Parathyroid adenoma (tissue), 2 donors: ENCODE results near the gene NSD1.
A peak's percentile ranks its signal among the peaks of the same experiment; 100 is the strongest.

Experiments
- H2AFZ ChIP-seq: fragments of 300-600 bp; sonication (generic); one replicate; pipeline ENCODE4 v1.7.0; 2017; ENCODE audit warnings: antibody characterized with exemption, mild to moderate bottlenecking
- H3K27ac ChIP-seq: fragments of 300-600 bp; sonication (generic); one replicate; pipeline ENCODE4 v1.7.0; 2017
- H3K27me3 ChIP-seq: fragments of 300-600 bp; sonication (generic); one replicate; pipeline ENCODE4 v1.7.0; 2017; ENCODE audit warnings: low read length; ENCODE audit not compliant: control insufficient read depth, insufficient read depth
- H3K36me3 ChIP-seq: fragments of 300-600 bp; sonication (generic); one replicate; pipeline ENCODE4 v1.7.0; 2017; ENCODE audit warnings: low read length; ENCODE audit not compliant: control insufficient read depth, insufficient read depth
- H3K4me1 ChIP-seq: fragments of 300-600 bp; sonication (generic); one replicate; pipeline ENCODE4 v1.7.0; 2017; ENCODE audit warnings: control low read depth
- H3K4me2 ChIP-seq: fragments of 300-600 bp; sonication (generic); one replicate; pipeline ENCODE4 v1.7.0; 2017; ENCODE audit warnings: low read length
- H3K4me3 ChIP-seq: fragments of 300-600 bp; sonication (generic); one replicate; pipeline ENCODE4 v1.7.0; 2017; ENCODE audit warnings: low read depth, low read length
- H3K79me2 ChIP-seq: fragments of 300-600 bp; sonication (generic); one replicate; pipeline ENCODE4 v1.7.0; 2017; ENCODE audit warnings: control low read depth
- H3K9ac ChIP-seq: fragments of 300-600 bp; sonication (generic); one replicate; pipeline ENCODE4 v1.7.0; 2017; ENCODE audit warnings: mild to moderate bottlenecking
- H3K9me3 ChIP-seq: fragments of 300-600 bp; sonication (generic); one replicate; pipeline ENCODE4 v1.7.0; 2017; ENCODE audit warnings: low read length; ENCODE audit not compliant: control insufficient read depth
- TF ChIP-seq, protein P1 (sequence below): fragments of 300-600 bp; sonication (generic); IDR thresholded peaks from one replicate; pipeline ENCODE4 v1.7.0; 2017; ENCODE audit warnings: antibody characterized with exemption, mild to moderate bottlenecking
- donor health status: primary hyperparathyroidism.

NSD1 gene

DNA sequence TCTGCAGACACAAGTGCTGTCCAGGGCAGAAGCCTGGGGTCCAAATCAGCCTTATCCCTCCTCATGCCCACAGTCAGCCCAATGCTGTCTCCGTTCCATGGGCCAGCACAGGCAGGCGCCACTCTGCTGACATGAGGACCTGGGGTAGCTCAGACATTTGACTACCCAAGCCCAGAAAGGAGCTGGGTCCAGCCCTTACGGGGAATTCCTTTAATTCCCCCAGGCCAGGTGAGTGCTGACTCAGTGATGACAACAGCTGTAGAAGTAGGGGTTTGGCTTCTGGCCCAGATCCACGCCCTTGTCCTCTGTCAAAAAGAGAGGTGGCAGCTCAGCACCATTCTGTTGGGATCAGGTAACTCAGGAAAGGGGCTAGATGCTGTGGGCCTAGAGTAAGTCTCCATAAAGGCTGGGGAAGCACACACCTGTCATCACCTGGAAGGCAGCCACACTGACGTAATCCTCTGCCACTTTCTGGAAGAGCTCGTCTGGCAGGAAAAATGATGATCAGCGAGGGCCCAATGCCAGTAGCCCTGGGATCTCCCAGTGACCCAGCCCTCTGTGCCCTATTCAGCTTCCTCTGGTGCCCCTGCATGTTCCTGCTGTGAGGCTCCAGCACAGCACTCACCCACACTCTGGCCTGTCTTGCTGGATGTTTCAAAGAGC, 168.1 kb downstream of the NSD1 start:
- Histone ChIP-seq H3K4me3 (peak overlapping the region; percentile 77), H3K36me3 (no peaks in the 10 kb centered on the region), H3K9ac (peak overlapping the region; percentile 4), H3K27me3 (no peaks in the 10 kb centered on the region), H3K4me1 (peaks cover 30% of the 10 kb centered on the region), H3K27ac (peak overlapping the region; percentile 64), H3K9me3 (no peaks in the 10 kb centered on the region), H2AFZ (no peak overlapping the region), H3K4me2 (peak overlapping the region; percentile 89), H3K79me2 (peaks cover 7% of the 10 kb centered on the region)
- TF ChIP-seq, protein P1, sequence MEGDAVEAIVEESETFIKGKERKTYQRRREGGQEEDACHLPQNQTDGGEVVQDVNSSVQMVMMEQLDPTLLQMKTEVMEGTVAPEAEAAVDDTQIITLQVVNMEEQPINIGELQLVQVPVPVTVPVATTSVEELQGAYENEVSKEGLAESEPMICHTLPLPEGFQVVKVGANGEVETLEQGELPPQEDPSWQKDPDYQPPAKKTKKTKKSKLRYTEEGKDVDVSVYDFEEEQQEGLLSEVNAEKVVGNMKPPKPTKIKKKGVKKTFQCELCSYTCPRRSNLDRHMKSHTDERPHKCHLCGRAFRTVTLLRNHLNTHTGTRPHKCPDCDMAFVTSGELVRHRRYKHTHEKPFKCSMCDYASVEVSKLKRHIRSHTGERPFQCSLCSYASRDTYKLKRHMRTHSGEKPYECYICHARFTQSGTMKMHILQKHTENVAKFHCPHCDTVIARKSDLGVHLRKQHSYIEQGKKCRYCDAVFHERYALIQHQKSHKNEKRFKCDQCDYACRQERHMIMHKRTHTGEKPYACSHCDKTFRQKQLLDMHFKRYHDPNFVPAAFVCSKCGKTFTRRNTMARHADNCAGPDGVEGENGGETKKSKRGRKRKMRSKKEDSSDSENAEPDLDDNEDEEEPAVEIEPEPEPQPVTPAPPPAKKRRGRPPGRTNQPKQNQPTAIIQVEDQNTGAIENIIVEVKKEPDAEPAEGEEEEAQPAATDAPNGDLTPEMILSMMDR = no peak

DNA sequence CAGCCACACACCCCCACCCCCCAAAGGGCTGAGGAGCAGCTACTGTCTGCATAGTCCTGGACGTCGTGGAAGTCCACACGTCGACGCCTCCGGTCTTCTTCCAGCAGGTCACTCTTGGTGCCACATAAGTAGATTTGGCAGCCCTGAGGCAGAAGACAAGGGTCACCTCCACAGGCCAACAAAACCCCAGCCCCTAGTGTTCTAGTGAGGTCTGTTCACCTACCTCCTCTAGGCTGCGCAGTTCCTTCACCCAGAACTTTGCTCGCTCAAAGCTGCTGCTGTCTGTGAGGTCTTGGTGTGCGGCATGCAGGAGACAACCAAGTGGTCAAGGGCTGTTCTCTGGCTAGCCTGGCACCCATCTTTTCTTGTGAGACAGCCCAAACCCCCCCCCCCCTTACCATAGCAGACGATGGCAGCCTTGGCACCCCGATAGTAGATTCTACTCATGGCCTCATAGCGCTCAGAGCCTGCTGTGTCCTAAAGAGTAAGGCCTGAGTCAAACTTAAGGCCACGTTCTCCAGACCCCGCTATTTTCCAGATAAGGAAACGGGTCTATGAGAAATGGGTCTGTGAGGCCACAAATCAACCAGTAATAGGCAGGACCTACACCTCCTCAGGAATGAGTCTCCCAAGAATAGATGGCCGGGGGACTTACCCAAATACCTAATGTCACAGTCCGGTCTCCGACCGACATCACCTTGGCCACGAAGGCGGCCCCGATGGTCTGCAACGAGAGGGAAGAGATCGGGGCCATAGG, 169.0 kb downstream of the NSD1 start:
- Histone ChIP-seq H3K27me3 (no peaks in the 10 kb centered on the region), H3K9me3 (no peaks in the 10 kb centered on the region), H2AFZ (peak overlapping the region; percentile 99), H3K4me2 (peak overlapping the region; percentile 89), H3K36me3 (no peaks in the 10 kb centered on the region), H3K4me1 (peaks cover 30% of the 10 kb centered on the region), H3K79me2 (peaks cover 7% of the 10 kb centered on the region), H3K4me3 (peak overlapping the region; percentile 77), H3K27ac (peak overlapping the region; percentile 64), H3K9ac (no peak overlapping the region)
- TF ChIP-seq, protein P1 = no peak

DNA sequence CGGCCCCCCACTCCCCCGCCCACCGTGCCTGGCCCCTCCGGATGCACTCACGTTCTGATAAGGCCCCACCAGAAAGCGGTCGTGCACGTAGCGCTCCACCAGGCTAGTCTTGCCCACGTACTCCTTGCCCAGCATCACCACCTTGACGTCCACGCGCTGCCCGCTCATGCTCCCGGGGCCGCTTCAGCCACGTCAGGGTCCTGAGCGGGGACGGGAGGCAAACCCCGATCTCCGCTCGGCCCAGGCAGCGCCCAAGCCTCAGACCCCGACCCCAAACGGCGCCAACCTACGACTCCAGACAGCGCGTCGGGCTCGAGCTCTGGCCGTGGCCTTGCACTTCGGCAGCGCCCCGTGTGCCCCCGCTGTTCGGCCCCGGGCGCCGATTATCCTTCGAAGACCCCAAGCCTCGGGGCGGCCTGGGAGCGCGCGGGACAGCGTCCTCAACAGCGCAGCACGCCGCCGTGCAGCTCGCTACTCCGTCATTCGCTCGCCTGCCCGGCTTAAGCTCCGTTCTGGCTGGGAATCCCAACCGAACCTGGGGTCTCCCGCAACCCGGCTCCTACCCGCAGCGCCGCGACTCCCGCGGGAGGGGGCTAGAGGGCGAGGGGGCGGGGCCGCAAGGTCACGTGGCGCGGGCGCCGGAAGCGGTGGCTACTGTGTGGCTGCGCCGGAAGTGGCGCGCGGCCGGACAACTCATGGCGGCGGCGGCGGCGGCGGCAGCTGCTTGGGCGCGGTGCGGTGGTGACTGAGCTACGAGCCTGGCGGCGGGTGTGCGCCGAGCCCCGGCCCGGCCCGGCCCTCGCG, 169.8 kb downstream of the NSD1 start, which contains the start of the genes PRELID1 and RAB24:
PRELID1 (plus strand) TSS at position 679 of the 804 bp plus-strand sequence. CDS start 187 bp downstream, outside the sequence.
RAB24 (minus strand) TSS at position 599 of the 804 bp plus-strand sequence; CDS start at position 168, 431 bp downstream.
- Histone ChIP-seq H3K27me3 (no peaks in the 10 kb centered on the region), H3K4me1 (peaks cover 30% of the 10 kb centered on the region), H3K36me3 (no peaks in the 10 kb centered on the region), H2AFZ (peak within 1 kb of the TSS; percentile 99), H3K9ac (peak within 1 kb of the TSS; percentile 85), H3K79me2 (peaks cover 7% of the 10 kb centered on the region), H3K9me3 (no peaks in the 10 kb centered on the region), H3K4me3 (peak within 1 kb of the TSS; percentile 77), H3K27ac (peak within 1 kb of the TSS; percentile 64), H3K4me2 (peak within 1 kb of the TSS; percentile 89)
- TF ChIP-seq, protein P1 = peak; percentile 50

DNA sequence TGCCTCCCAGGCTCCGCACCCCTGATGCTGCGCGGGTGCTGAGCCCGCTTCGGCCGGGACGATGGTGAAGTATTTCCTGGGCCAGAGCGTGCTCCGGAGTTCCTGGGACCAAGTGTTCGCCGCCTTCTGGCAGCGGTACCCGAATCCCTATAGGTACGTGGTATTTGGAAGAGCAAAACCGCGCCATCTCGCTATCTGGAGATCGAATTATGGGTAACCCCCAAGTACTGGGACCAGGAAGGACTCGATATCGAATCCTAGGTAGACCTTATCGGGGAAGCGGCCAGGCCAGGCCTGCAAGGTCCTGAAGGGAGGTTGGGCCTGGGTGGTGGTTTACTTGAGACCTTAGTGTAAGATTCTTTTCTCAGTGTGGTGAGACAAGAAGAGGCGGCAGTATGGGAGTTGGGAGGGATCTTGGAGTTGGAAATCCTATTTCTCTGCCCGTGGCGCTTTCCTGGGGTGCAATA, 170.4 kb downstream of the NSD1 start:
- Histone ChIP-seq H3K4me2 (peak overlapping the region; percentile 89), H3K4me1 (peaks cover 30% of the 10 kb centered on the region), H2AFZ (peak overlapping the region; percentile 99), H3K4me3 (peak overlapping the region; percentile 77), H3K9ac (no peak overlapping the region), H3K27me3 (no peaks in the 10 kb centered on the region), H3K9me3 (no peaks in the 10 kb centered on the region), H3K27ac (peak overlapping the region; percentile 46), H3K36me3 (no peaks in the 10 kb centered on the region), H3K79me2 (peaks cover 7% of the 10 kb centered on the region)
- TF ChIP-seq, protein P1 = no peak
